Activated CD4-positive, alpha-beta T cell treated with anti-CD3 and anti-CD28 coated beads, Interleukin-2, Interleukin-6, amounts not matched to agents 100 ng/mL and 50 ng/mL, durations not matched to agents 16 hours and 8 hours (primary cell): Measurements from ENCODE around the gene AURKAIP1.

Experiments used
- DNase-seq: peaks from one replicate; pipeline ENCODE4 v3.0.0-alpha.2; 2020

The AURKAIP1 gene

GRCh38 chr1:1359664-1360468 is 15.1 kb downstream of the AURKAIP1 start:
- DNase-seq = no peak

- DNase-seq = no peak
These were observed 15.7 kb downstream of the AURKAIP1 start for GRCh38 chr1:1359308-1359663.

- no peak for DNase-seq
These were observed 16.4 kb downstream of the AURKAIP1 start, which contains the start of gene MXRA8 for GRCh38 chr1:1358433-1359271. Gene MXRA8, minus strand, starts transcription at chr1:1358555. Its CDS starts 51 bp downstream, at chr1:1358504.

GRCh38 chr1:1357871-1358432 is 17.1 kb downstream of the AURKAIP1 start:
- no peak for DNase-seq

GRCh38 chr1:1356796-1357401 is 18.1 kb downstream of the AURKAIP1 start:
- DNase-seq = no peak

- no peak for DNase-seq
These were observed 18.7 kb downstream of the AURKAIP1 start for GRCh38 chr1:1356166-1356795.

- DNase-seq = no peak
These were observed 19.6 kb downstream of the AURKAIP1 start for GRCh38 chr1:1355416-1355815.

- no peak for DNase-seq
These were observed 20.4 kb downstream of the AURKAIP1 start for GRCh38 chr1:1354271-1355247.

GRCh38 chr1:1353389-1354151 is 21.4 kb downstream of the AURKAIP1 start:
- no peak for DNase-seq

- DNase-seq = no peak
These were observed 22.1 kb downstream of the AURKAIP1 start for GRCh38 chr1:1352786-1353388.

- no peak for DNase-seq
These were observed 23.2 kb downstream of the AURKAIP1 start for GRCh38 chr1:1351511-1352427.

- peak; percentile 76 for DNase-seq
These were observed 25.6 kb downstream of the AURKAIP1 start, which contains the start of gene DVL1 for GRCh38 chr1:1349256-1350012. Gene DVL1, minus strand, starts transcription at chr1:1349418. Its CDS starts 353 bp downstream, at chr1:1349065.

- DNase-seq = no peak
These were observed 26.4 kb downstream of the AURKAIP1 start for GRCh38 chr1:1348420-1349255.

- DNase-seq = no peak
These were observed 27.2 kb downstream of the AURKAIP1 start for GRCh38 chr1:1347663-1348419.

- no peak for DNase-seq
These were observed 27.9 kb downstream of the AURKAIP1 start for GRCh38 chr1:1347026-1347595.

- DNase-seq = no peak
These were observed 28.5 kb downstream of the AURKAIP1 start for GRCh38 chr1:1346501-1346890.
